ENCODE results near the gene TUBA4A. TPM values are rescaled to one million over a fixed set of nuclear protein-coding genes. Genes with fewer than 3 reads are reported as not detected.

The TUBA4A gene
- total RNA-seq, 1 donor from 2014 or later, result 231 TPM

DNA sequence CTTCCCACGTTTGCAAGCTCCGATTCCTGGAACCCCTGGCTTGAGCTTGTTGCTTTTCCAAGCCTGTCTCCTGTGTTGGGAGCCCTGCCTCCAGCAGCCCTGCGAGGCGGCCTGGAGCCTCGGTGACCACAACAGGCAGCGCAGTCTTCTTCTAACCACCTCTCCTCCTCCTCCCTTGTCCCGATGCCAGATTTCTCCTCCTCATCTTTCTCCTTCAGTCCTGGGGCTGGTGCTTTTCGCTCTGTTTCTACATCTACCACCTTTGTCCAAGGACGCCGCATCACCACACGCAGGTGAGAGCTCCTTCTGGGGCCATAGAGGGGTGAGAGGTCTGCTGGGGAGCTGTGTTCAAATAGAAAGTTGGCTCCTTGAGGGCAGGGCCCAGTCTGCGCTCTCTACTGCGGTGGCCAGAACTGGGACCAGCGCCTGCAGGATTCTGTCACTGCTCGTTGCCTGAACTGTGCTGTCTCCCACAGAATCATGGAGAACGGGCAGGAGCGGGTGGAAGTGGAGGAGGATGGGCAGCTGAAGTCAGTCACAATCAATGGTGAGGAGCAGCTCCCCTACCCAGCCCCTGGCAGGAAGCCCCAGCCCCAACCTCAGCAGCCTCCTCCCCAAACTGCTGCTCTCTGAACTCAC is 29.3 kb upstream of the TUBA4A start:
- H3K36me3 Mint-ChIP-seq (ENCODE audit: low read depth), result peaks cover 41% of the 10 kb centered on the region
- H3K4me3 Mint-ChIP-seq (ENCODE audit: low read depth), result no peak overlapping the region
- no peaks in the 10 kb centered on the region for H3K9me3 Mint-ChIP-seq

DNA sequence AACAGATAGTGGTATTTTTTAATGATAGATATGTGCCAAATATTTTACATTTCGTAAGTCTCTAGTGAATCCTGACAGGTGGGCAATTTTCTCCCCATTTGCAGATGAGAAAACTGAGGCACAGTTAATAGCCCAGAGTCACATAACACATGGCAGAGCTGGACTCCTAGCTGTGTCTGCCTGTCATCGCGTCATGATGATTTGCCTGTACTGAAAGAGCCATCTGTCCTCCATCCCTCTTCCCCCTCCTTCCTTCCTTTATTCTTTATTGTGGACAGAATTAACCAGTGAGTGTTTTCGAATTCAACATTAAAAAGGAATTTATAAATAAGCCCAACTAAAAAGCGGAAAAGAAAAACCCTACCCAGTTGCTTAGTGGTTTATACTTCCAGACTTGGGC is 28.7 kb upstream of the TUBA4A start:
- DNase-seq (ENCODE audit: low spot score), result no peak
- Mint-ChIP-seq H3K4me3 (ENCODE audit: low read depth) (no peak overlapping the region), H3K27me3 (ENCODE audit: low read depth) (no peaks in the 10 kb centered on the region), H3K4me1 (ENCODE audit: low read depth) (peaks cover 35% of the 10 kb centered on the region), H3K27ac (no peak overlapping the region), H3K9me3 (no peaks in the 10 kb centered on the region), H3K36me3 (ENCODE audit: low read depth) (peaks cover 41% of the 10 kb centered on the region)
- intact Hi-C loops (cut with micrococcal nuclease), result no loop called here

More for the DNA sequence above, 29.3 kb upstream of the TUBA4A start:
- Mint-ChIP-seq H3K4me1 (ENCODE audit: low read depth) (peaks cover 28% of the 10 kb centered on the region), H3K27me3 (ENCODE audit: low read depth) (no peaks in the 10 kb centered on the region), H3K27ac (peak overlapping the region; percentile 52)
- DNase-seq (ENCODE audit: low spot score), result no peak
- intact Hi-C loops (cut with micrococcal nuclease), result no loop called here

DNA sequence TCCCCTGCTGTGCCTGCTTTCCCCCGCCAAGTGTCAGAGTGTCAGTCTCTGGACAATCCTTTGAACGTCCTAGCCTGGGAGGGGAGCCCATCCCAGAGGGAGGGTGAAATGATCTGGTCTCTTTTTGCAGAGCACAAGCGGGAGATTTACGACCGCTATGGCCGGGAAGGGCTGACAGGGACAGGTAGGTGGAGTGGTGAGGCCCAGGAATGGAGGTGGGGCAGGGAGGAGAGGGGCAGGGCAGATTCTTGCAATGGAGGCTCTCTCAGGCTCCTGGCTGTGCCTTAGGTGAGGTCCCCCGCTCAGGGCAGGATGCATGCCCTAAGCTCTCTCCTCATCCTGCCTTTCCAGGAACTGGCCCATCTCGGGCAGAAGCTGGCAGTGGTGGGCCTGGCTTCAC is 27.9 kb upstream of the TUBA4A start:
- DNase-seq (ENCODE audit: low spot score), result no peak
- H3K36me3 Mint-ChIP-seq (ENCODE audit: low read depth), result peaks cover 41% of the 10 kb centered on the region
- H3K4me3 Mint-ChIP-seq (ENCODE audit: low read depth), result no peak overlapping the region
- H3K27me3 Mint-ChIP-seq (ENCODE audit: low read depth), result no peaks in the 10 kb centered on the region
- peaks cover 39% of the 10 kb centered on the region for H3K4me1 Mint-ChIP-seq (ENCODE audit: low read depth)
- intact Hi-C loops (cut with micrococcal nuclease), result no loop called here
- H3K9me3 Mint-ChIP-seq, result no peaks in the 10 kb centered on the region
- no peak overlapping the region for H3K27ac Mint-ChIP-seq

GRCh38 chr2:219280651-219281050 is 26.9 kb upstream of the TUBA4A start:
- no peaks in the 10 kb centered on the region for H3K27me3 Mint-ChIP-seq (ENCODE audit: low read depth)
- H3K27ac Mint-ChIP-seq, result peak overlapping the region; percentile 91
- peak overlapping the region; percentile 85 for H3K4me3 Mint-ChIP-seq (ENCODE audit: low read depth)
- peaks cover 34% of the 10 kb centered on the region for H3K36me3 Mint-ChIP-seq (ENCODE audit: low read depth)
- no peaks in the 10 kb centered on the region for H3K9me3 Mint-ChIP-seq
- intact Hi-C loops (cut with micrococcal nuclease), result no loop called here
- DNase-seq (ENCODE audit: low spot score), result no peak
- H3K4me1 Mint-ChIP-seq (ENCODE audit: low read depth), result peaks cover 39% of the 10 kb centered on the region

GRCh38 chr2:219279916-219280516 is 26.3 kb upstream of the TUBA4A start:
- H3K9me3 Mint-ChIP-seq, result no peaks in the 10 kb centered on the region

DNA sequence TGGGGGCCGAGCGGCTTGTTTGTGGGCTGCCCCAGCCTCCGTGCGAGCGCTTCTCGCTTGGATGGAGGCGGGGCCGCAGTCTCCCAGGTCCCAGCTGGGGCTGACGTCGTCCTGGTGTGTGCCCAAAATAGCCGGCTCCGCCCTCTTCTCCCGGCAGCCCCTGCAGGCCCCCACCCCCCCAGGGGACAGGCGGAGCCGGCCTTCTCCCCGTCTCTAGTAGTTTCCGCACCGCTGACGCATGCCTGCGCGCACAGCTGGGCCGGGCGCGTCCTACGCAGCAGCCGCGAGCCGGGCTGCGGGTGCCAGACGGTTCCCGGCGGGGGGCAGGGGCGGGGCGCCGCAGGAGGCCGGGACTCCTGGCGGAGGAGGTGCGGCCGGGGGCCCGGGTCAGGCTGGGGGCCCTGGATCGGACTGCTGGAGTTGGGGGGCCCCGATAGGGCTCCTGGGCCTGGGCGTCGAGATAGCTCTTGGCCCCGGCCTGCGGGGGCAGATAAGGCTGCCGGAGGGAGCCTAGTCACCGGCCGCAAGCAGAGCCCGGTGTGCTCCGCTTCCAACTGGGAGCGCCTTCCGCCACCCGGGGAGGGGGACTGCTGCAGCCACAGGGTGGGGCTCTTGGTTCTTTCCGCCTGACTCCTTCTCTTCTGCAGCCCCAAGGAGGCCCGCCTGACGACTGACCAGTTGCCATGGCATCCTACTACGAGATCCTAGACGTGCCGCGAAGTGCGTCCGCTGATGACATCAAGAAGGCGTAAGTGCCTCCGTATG is 25.6 kb upstream of the TUBA4A start, which contains the start of gene DNAJB2:
DNAJB2 (plus strand) TSS at position 216 of the 765 bp plus-strand sequence; CDS start at position 684, 468 bp downstream.
- peaks cover 39% of the 10 kb centered on the region for H3K4me1 Mint-ChIP-seq (ENCODE audit: low read depth)
- H3K9me3 Mint-ChIP-seq, result no peaks in the 10 kb centered on the region
- peak within 1 kb of the TSS; percentile 91 for H3K27ac Mint-ChIP-seq
- intact Hi-C loops (cut with micrococcal nuclease), result loop anchor here (1.0 to 2.0 kb wide), 10 partner anchors 15 to 882 kb away; partner anchors contain the start of genes ABCB6, ANKZF1, ATG9A and NHEJ1
- peak within 1 kb of the TSS; percentile 85 for H3K4me3 Mint-ChIP-seq (ENCODE audit: low read depth)
- H3K36me3 Mint-ChIP-seq (ENCODE audit: low read depth), result peaks cover 31% of the 10 kb centered on the region
- DNase-seq (ENCODE audit: low spot score), result peak; percentile 98
- H3K27me3 Mint-ChIP-seq (ENCODE audit: low read depth), result peaks cover 3% of the 10 kb centered on the region

More at GRCh38 chr2:219279916-219280516, 26.3 kb upstream of the TUBA4A start:
- intact Hi-C loops (cut with micrococcal nuclease), result loop anchor here (1.0 to 2.0 kb wide), 10 partner anchors 14 to 883 kb away; partner anchors contain the start of genes ABCB6, ANKZF1, ATG9A and NHEJ1
- Mint-ChIP-seq H3K27me3 (ENCODE audit: low read depth) (no peaks in the 10 kb centered on the region), H3K4me1 (ENCODE audit: low read depth) (peaks cover 39% of the 10 kb centered on the region), H3K4me3 (ENCODE audit: low read depth) (peak overlapping the region; percentile 85), H3K27ac (peak overlapping the region; percentile 91), H3K36me3 (ENCODE audit: low read depth) (peaks cover 31% of the 10 kb centered on the region)
- DNase-seq (ENCODE audit: low spot score), result no peak

GRCh38 chr2:219278655-219279150 is 25.0 kb upstream of the TUBA4A start:
- Mint-ChIP-seq H3K4me3 (ENCODE audit: low read depth) (peak overlapping the region; percentile 85), H3K27me3 (ENCODE audit: low read depth) (peaks cover 3% of the 10 kb centered on the region), H3K9me3 (no peaks in the 10 kb centered on the region), H3K27ac (peak overlapping the region; percentile 91), H3K4me1 (ENCODE audit: low read depth) (peaks cover 39% of the 10 kb centered on the region), H3K36me3 (ENCODE audit: low read depth) (peaks cover 30% of the 10 kb centered on the region)
- intact Hi-C loops (cut with micrococcal nuclease), result loop anchor here (1.0 to 2.0 kb wide), 10 partner anchors 16 to 881 kb away; partner anchors contain the start of genes ABCB6, ANKZF1, ATG9A and NHEJ1
- DNase-seq (ENCODE audit: low spot score), result no peak

- Mint-ChIP-seq H3K27me3 (ENCODE audit: low read depth) (peaks cover 3% of the 10 kb centered on the region), H3K9me3 (no peaks in the 10 kb centered on the region), H3K4me3 (ENCODE audit: low read depth) (peak overlapping the region; percentile 68), H3K27ac (peak overlapping the region; percentile 91), H3K36me3 (ENCODE audit: low read depth) (peaks cover 23% of the 10 kb centered on the region), H3K4me1 (ENCODE audit: low read depth) (peaks cover 38% of the 10 kb centered on the region)
- peak; percentile 64 for DNase-seq (ENCODE audit: low spot score)
- intact Hi-C loops (cut with micrococcal nuclease), result loop anchor here (2.0 kb wide), 2 partner anchors 59 to 75 kb away; partner anchors contain the start of gene ABCB6
Measured at GRCh38 chr2:219277703-219278654, 24.3 kb upstream of the TUBA4A start.

DNA sequence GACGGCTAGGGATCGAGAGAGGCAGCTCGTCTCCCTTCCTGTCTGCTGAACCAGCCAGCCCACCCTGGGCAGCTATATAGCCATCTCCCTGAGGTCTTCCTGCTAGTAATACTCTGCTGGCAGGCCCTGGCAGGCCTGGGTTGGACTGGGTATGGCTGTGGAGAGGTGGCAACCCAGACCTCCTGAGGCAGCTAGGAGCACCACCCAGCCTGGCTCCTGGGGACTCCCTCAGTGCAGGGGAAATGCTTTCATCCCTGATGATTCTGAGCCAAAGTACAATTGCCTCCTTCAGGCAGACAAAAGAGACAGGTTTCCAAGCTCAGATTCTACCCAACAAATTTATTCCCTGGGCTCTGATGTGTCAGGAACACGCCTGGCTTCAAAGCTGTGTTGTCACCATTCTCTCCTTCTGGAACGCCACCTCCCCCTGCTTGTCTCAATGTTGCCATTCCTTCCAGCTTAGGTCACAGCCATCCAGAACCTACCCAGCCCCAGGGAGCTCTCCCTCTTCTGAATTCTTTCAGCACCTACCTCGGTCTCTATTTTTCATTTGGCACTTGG is 20.7 kb upstream of the TUBA4A start:
- Mint-ChIP-seq H3K4me3 (ENCODE audit: low read depth) (no peak overlapping the region), H3K27me3 (ENCODE audit: low read depth) (peaks cover 5% of the 10 kb centered on the region), H3K27ac (no peak overlapping the region), H3K4me1 (ENCODE audit: low read depth) (peaks cover 22% of the 10 kb centered on the region), H3K9me3 (no peaks in the 10 kb centered on the region), H3K36me3 (ENCODE audit: low read depth) (no peaks in the 10 kb centered on the region)
- intact Hi-C loops (cut with micrococcal nuclease), result no loop called here
- no peak for DNase-seq (ENCODE audit: low spot score)

DNA sequence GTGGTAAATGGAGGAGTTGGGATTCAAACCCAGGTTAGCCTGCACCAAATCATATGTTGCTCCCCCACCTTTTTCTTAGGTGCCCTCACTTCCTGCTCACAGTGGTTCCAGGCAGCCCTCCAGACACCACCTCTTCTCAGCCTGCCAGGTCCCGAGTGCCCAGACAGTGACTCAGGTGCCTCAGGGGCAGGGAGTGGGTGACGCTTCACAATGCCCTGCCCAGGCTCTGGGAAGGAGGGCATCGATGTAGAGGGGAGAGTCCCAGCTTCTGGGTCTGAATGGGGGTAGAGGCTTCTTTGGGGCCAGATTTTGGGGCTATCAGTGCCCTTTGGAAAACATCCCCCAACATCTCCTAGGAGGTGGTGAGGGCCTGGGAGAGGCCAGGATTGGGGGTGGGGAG is 20.2 kb upstream of the TUBA4A start:
- Mint-ChIP-seq H3K27ac (no peak overlapping the region), H3K4me1 (ENCODE audit: low read depth) (peaks cover 22% of the 10 kb centered on the region), H3K4me3 (ENCODE audit: low read depth) (no peak overlapping the region), H3K36me3 (ENCODE audit: low read depth) (no peaks in the 10 kb centered on the region), H3K27me3 (ENCODE audit: low read depth) (peaks cover 5% of the 10 kb centered on the region), H3K9me3 (no peaks in the 10 kb centered on the region)
- intact Hi-C loops (cut with micrococcal nuclease), result no loop called here
- no peak for DNase-seq (ENCODE audit: low spot score)

GRCh38 chr2:219272995-219273394 is 19.3 kb upstream of the TUBA4A start:
- Mint-ChIP-seq H3K36me3 (ENCODE audit: low read depth) (no peaks in the 10 kb centered on the region), H3K4me3 (ENCODE audit: low read depth) (no peak overlapping the region), H3K9me3 (no peaks in the 10 kb centered on the region), H3K4me1 (ENCODE audit: low read depth) (peaks cover 12% of the 10 kb centered on the region), H3K27me3 (ENCODE audit: low read depth) (peaks cover 5% of the 10 kb centered on the region), H3K27ac (no peak overlapping the region)
- no peak for DNase-seq (ENCODE audit: low spot score)
- intact Hi-C loops (cut with micrococcal nuclease), result no loop called here

All from activated T-helper 2 cell treated with anti-CD3 and anti-CD28 coated beads, Interferon-gamma antibody, Interleukin-2, Interleukin-4, amounts not matched to agents 10 μg/mL and 5 μg/mL and 100 μg/mL, durations not matched to agents 14 hours and 24 hours and 36 hours (primary cell).